ENCODE results near the gene RAD51B. TPM values are rescaled to one million over a fixed set of nuclear protein-coding genes. Genes with fewer than 3 reads are reported as not detected.

The RAD51B gene
- total RNA-seq, 4 donors from 2014 or later, result 19.6 to 39.7 (median 25.4) TPM

DNA sequence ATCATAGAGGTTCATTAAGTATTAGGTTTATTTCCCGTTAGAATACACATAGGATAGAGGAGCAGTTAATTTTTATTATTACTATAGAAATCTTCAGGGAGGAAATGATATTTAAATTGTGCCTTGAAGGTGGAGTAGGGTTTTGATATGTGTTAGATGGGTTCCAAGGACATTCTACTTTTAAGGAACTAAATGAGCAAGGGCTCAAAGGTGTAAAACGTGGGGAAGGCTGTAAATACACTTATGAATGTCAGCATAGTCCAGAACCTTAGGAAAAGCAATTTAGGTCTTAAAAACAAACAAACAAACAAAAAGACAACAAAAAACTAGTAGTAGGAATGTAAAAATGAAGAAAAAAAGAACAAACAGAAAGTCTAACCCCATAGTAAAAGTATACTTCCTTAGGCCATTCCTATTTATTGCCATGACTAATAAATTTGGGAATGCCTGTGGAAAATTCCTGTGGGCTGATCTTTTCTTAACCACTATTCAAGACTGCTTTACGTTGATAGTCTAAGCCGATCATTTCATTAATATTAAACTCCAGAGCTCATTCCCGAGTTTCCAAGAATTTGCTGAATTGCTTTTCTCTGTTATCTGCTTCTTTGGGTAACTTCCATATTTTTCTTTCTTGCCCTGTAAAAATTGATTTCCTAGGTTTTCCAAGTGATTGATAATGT is 180.3 kb downstream of the RAD51B start:
- no peak overlapping the region for H3K4me3 ChIP-seq
- no peaks in the 10 kb centered on the region for H3K36me3 ChIP-seq
- no peaks in the 10 kb centered on the region for H3K27me3 ChIP-seq
- WGBS, result 36% methylated on average over 5 of the region's 5 CpGs
- no peak for DNase-seq (ENCODE audit: low spot score in 2 of 2)
- TF ChIP-seq, protein P1, sequence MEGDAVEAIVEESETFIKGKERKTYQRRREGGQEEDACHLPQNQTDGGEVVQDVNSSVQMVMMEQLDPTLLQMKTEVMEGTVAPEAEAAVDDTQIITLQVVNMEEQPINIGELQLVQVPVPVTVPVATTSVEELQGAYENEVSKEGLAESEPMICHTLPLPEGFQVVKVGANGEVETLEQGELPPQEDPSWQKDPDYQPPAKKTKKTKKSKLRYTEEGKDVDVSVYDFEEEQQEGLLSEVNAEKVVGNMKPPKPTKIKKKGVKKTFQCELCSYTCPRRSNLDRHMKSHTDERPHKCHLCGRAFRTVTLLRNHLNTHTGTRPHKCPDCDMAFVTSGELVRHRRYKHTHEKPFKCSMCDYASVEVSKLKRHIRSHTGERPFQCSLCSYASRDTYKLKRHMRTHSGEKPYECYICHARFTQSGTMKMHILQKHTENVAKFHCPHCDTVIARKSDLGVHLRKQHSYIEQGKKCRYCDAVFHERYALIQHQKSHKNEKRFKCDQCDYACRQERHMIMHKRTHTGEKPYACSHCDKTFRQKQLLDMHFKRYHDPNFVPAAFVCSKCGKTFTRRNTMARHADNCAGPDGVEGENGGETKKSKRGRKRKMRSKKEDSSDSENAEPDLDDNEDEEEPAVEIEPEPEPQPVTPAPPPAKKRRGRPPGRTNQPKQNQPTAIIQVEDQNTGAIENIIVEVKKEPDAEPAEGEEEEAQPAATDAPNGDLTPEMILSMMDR (IDR thresholded peaks at IDR 0.05), result no peak
- TF ChIP-seq EP300 (IDR thresholded peaks at IDR 0.05) (no peak), POLR2AphosphoS5 (IDR thresholded peaks at IDR 0.05) (no peak), POLR2A (IDR thresholded peaks at IDR 0.05) (no peak)
- H3K4me1 ChIP-seq, result peaks cover 18% of the 10 kb centered on the region
- peak overlapping the region; percentile 7 for H3K27ac ChIP-seq
- H3K9me3 ChIP-seq, result no peaks in the 10 kb centered on the region

DNA sequence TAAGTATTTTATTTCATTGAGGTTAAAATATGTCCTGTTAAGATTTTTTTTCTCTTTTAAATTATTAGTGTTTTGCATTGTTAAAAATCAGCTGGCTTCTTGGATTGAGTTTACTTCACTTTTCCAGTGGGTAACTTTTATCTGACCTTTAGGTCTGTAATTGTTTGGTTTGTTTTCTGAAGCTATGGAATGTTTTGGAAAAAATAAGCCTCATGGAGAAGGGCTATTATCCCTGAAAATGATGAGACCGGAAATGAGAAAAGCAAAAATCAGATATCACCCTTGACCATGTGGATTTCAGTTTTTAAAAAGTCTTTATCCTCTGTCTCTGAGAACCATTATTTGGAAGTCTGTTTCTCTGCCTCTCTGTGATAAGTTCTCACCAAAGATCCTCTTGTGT is 180.9 kb downstream of the RAD51B start:
- Histone ChIP-seq H3K36me3 (no peaks in the 10 kb centered on the region), H3K27ac (peak overlapping the region; percentile 7), H3K9me3 (no peaks in the 10 kb centered on the region), H3K4me3 (no peak overlapping the region), H3K27me3 (no peaks in the 10 kb centered on the region), H3K4me1 (peaks cover 18% of the 10 kb centered on the region)
- no peak for TF ChIP-seq POLR2AphosphoS5 (IDR thresholded peaks at IDR 0.05)
- TF ChIP-seq POLR2A (IDR thresholded peaks at IDR 0.05), result no peak
- TF ChIP-seq, protein P1 (IDR thresholded peaks at IDR 0.05), result no peak
- no peak for TF ChIP-seq EP300 (IDR thresholded peaks at IDR 0.05)
- WGBS, result 71% methylated on average over 1 of the region's 1 CpG
- DNase-seq (ENCODE audit: low spot score in 2 of 2), result no peak

DNA sequence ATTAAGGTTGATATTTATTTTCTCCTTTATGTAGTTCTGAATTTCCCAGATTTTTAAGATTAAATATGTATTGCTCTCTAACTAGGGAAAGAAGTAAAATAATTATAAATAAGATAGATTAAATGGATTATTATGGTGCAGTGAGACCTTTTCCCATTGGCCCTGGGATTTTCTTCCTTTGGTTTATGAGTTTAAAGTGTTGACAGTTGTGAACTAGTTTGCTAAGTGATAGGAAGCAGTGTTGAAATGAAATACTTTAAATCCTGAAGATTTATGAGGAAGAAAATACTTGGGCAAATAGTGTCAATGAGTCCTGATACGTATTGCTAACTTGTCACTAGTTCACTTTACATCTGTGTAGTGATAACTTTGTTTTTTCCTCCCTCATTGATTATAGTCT is 188.9 kb downstream of the RAD51B start:
- 88% methylated on average over 1 of the region's 1 CpG for WGBS
- DNase-seq (ENCODE audit: low spot score in 2 of 2), result no peak
- H3K9me3 ChIP-seq, result no peaks in the 10 kb centered on the region
- no peak for TF ChIP-seq POLR2A (IDR thresholded peaks at IDR 0.05)
- no peak for TF ChIP-seq POLR2AphosphoS5 (IDR thresholded peaks at IDR 0.05)
- TF ChIP-seq, protein P1 (IDR thresholded peaks at IDR 0.05), result no peak
- no peak for TF ChIP-seq EP300 (IDR thresholded peaks at IDR 0.05)
- H3K27ac ChIP-seq, result no peak overlapping the region
- H3K27me3 ChIP-seq, result no peaks in the 10 kb centered on the region
- H3K4me3 ChIP-seq, result no peak overlapping the region
- no peaks in the 10 kb centered on the region for H3K36me3 ChIP-seq
- H3K4me1 ChIP-seq, result peaks cover 21% of the 10 kb centered on the region

DNA sequence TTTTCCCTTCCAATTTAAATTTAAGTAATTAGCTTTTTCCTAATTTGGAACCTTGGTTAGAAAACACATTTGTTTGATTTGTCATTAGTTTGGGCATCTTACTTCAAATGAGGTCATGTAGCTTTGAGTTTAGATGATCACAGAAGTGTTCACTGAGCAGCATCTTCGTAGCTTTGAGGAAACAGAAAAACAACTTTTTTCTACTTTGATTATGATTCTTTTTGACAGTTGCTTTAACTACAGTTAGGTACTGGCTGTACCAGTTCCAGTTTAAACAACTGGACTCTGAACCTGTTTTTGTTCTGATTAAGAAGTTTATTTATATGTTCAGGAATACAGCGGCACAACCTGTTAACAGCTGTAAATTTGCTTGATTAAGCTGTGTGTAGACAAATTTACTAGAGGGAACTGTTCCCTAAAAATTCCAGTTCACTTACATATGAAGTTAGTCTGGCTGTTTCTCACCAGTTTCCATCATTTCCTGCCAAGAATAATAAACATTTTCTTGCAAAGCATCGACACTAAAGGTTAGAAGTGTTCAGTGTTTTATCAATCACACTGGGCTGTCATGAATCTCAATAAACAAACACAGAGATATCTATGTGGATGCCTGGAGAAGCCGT is 191.9 kb downstream of the RAD51B start:
- Histone ChIP-seq H3K4me1 (peaks cover 25% of the 10 kb centered on the region), H3K4me3 (no peak overlapping the region), H3K27me3 (no peaks in the 10 kb centered on the region), H3K27ac (no peak overlapping the region), H3K36me3 (no peaks in the 10 kb centered on the region), H3K9me3 (no peaks in the 10 kb centered on the region)
- WGBS, result 37% methylated on average over 4 of the region's 4 CpGs
- no peak for DNase-seq (ENCODE audit: low spot score in 2 of 2)
- TF ChIP-seq POLR2A (IDR thresholded peaks at IDR 0.05) (no peak), EP300 (IDR thresholded peaks at IDR 0.05) (no peak), POLR2AphosphoS5 (IDR thresholded peaks at IDR 0.05) (no peak)
- TF ChIP-seq, protein P1 (IDR thresholded peaks at IDR 0.05), result no peak

DNA sequence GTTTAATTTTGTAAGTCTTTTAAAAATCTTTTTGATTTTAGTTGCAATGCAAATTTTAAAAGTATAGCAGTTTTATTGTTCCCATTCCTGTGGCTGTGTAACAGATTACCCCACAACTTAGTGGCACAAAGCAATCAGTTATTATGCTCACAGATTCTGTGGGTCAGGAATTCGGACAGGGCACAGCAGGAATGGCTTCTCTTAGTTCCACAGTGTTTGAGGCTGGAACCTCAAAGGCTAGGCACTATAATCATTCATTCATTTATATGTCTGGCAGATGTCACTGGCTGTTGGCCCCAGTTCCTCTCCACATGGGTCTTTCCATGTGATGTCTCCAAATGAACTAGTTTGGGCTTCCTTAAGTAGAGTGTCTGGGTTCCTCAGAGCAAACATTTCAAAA is 193.3 kb downstream of the RAD51B start:
- Histone ChIP-seq H3K36me3 (no peaks in the 10 kb centered on the region), H3K4me3 (no peak overlapping the region), H3K27ac (no peak overlapping the region), H3K27me3 (no peaks in the 10 kb centered on the region), H3K4me1 (peaks cover 27% of the 10 kb centered on the region), H3K9me3 (no peaks in the 10 kb centered on the region)
- no peak for DNase-seq (ENCODE audit: low spot score in 2 of 2)
- TF ChIP-seq POLR2A (IDR thresholded peaks at IDR 0.05) (no peak), POLR2AphosphoS5 (IDR thresholded peaks at IDR 0.05) (no peak), EP300 (IDR thresholded peaks at IDR 0.05) (no peak)
- TF ChIP-seq, protein P1 (IDR thresholded peaks at IDR 0.05), result no peak
- WGBS, result 63% methylated on average over 1 of the region's 1 CpG
